Choroid plexus epithelial cell (primary cell): ENCODE measurements around the gene CARD19.

Source experiments
- DNase-seq: peaks from one replicate; pipeline ENCODE4 v3.0.0-alpha.2; 2010; ENCODE audit warnings: low read depth
- H3K4me3 ChIP-seq: 2 replicates; pipeline ENCODE4 v1.5.1; 2011; ENCODE audit warnings: low read depth, mild to moderate bottlenecking, control low read depth, low read length, moderate library complexity
- TF ChIP-seq, protein P1 (sequence below): conservative IDR thresholded peaks from 2 replicates; pipeline ENCODE4 v1.5.1; 2011; ENCODE audit warnings: low read depth, mild to moderate bottlenecking, control low read depth, inconsistent platforms, low read length, moderate library complexity

CARD19 gene

DNA sequence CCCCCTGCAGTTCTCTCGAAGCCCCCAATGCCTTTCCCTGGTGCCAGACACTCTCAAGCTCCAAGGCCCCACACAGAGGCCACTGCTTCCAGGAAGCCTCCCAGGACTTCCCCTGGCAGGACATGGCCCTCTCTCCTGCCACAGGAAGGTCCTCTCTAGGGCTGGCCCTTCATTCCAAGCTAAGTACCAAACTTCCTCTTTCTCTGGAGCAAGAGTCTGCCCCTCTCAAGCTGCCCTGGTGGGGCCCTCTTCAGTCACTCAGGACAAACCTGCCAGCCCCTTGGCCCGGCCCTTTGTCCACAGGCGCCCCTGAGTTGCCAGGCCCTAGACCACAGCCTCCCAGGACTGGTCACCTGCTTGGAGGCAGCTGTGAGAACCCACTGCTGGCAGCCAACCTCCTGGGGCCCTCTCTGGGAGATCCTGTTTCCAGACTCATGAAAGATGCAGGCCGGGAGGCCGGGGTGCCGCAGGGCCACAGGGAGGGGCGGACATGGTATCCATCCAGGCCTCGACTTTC lies 31.4 kb downstream of the CARD19 start:
- peak; percentile 61 for DNase-seq
- no peak overlapping the region for H3K4me3 ChIP-seq
- TF ChIP-seq, protein P1, sequence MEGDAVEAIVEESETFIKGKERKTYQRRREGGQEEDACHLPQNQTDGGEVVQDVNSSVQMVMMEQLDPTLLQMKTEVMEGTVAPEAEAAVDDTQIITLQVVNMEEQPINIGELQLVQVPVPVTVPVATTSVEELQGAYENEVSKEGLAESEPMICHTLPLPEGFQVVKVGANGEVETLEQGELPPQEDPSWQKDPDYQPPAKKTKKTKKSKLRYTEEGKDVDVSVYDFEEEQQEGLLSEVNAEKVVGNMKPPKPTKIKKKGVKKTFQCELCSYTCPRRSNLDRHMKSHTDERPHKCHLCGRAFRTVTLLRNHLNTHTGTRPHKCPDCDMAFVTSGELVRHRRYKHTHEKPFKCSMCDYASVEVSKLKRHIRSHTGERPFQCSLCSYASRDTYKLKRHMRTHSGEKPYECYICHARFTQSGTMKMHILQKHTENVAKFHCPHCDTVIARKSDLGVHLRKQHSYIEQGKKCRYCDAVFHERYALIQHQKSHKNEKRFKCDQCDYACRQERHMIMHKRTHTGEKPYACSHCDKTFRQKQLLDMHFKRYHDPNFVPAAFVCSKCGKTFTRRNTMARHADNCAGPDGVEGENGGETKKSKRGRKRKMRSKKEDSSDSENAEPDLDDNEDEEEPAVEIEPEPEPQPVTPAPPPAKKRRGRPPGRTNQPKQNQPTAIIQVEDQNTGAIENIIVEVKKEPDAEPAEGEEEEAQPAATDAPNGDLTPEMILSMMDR, result no peak

DNA sequence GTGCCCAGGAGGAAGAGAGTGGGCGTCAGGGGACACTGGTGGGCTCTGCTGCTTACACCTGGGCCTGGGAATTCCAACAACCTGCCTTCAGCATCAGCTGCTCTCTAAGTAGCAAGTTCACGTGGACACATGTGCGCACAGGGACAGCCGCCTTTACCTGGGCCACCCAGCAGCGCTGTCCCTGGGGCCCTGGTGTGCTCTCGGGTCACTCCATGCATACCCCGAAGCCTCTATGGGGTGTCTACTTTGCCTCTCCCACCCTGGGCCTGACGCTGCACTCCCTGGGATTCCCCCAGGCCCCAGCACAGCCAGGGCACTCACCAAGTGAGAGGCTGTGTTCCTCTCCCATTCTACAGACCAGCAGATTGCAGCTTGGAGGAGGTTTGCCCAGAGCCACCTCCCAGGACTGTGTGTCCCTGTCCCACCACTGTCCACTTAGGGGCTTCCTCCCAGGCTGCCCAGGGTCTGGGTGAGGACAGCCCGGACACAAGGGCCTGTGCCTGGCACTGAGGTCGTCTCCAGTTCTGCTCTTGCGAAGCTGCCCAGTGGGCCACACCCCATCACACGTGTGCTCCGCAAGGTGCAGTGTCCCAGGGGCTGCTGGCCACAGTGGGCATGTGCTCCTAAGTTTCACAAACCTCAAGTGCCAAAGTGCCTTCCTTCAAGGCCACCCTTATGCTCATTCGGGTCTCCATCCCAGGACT lies 32.1 kb downstream of the CARD19 start:
- TF ChIP-seq, protein P1, result no peak
- DNase-seq, result no peak

DNA sequence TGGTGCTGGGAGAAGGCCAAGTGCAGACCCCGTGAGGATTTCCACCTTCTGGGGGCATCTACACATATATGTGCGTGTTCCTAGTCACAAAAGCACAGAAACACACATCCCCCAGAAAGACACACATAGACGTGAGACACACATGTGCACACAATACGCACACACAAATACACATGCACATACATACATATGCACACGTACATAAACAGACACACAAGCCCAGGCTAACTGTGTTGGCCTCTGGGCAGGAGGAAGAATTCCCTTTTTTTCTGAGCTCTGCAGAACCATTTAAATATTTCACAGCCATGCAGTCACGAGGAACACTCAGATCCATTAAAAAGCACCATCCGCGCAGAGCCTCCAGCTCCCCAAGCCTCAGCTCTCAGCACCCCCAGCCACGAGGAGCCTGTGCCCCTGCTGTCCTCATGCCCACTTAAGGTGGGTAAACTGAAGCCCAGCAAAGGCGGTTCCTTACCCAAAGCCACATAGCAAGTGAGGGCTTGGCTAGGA lies 32.8 kb downstream of the CARD19 start:
- no peak overlapping the region for H3K4me3 ChIP-seq
- TF ChIP-seq, protein P1, result no peak
- no peak for DNase-seq

More for the DNA sequence above, 32.1 kb downstream of the CARD19 start:
- H3K4me3 ChIP-seq, result no peak overlapping the region

DNA sequence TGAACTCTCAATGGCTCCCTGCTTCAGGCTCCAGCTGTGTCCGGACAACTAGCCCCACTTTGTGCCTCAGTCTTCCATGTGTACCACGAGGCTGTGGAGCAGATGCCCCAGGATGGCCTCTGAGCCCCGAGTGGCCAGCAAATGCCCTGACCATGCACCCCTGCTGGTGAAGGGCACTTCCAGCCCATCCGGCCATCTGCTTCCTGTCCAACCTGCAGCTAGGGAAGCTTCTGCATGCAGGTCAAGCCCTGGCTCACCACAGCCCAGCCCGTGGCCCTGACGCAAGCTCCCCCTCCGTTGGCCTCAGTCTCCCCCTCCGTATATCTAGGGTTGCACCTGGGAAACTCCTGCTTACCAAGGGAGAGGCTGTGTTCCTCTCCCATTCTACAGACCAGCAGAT lies 33.3 kb downstream of the CARD19 start:
- TF ChIP-seq, protein P1, result no peak
- no peak overlapping the region for H3K4me3 ChIP-seq
- DNase-seq, result no peak

DNA sequence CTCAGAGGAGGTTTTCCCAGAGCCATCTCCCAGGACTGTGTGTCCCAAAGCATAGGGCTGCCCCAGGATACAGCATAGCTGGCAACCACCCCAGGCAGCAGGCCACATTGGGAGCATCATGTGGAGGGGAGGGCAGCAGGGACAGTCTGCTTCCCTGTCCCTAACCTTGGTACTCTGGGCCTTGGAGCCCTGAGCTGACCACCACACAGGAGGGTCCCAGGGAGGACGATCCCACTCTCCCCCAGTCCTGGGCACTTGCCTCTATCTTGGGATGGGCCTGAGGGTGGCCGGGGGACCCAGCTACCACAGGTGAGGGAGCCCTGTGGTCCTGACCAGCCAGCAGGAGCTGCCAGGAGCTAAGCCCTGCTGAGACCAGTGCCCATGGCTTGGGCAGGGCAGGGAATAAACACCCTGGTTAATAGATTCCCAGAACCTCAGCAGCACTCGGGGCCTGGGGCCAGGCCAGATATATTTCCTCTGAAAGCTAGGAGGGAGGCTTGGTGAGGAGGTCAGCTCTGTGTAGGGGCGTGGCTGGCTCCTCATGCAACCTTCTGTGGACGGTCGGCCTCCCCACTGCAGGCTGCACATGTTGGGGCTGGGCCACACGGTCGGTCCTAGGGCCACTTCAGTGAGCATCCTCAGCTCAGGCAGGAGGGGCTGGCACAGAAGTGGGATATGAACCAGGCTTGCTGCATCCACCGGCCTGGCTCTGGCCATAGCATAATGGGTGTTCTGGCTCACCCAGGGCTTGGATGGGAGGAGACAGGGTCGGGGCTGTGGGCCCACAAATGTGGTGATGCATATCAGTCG lies 33.9 kb downstream of the CARD19 start:
- TF ChIP-seq, protein P1, result no peak
- H3K4me3 ChIP-seq, result no peak overlapping the region
- DNase-seq, result no peak

DNA sequence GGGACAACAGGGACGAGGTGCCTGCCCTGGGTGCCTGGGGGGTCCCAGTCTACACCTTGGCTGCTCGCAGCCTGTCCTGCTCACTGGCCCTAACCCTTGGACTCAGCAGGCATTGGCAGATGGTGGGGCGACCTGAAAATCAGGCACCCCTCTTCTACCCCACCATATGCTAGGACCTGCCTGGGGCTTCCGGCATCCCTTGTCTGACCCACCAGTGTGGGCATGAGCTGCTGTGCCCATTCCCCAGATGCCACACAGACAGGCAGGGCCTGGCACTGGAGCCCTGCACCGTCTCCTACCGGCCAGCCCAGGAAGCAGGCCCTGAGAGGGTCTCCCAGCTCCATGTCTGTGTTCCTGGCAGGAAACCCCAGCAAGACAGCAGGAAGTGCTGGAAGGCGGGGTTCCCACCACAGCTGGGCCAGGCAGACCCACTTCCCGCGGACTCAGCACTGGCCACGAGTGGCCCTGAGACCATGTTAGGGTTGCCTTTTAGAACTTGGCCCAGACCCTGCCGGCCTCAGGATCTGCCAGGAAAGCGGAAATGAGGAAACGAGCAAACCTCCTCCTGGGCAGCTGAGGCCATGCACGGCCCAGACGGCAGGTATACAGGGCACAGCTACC lies 35.0 kb downstream of the CARD19 start:
- TF ChIP-seq, protein P1, result peak; percentile 8
- DNase-seq, result no peak
- no peak overlapping the region for H3K4me3 ChIP-seq
